ENCODE measurements around the gene HYI.
"Not testable (repeated sequence)": the region's sequence is repeated elsewhere in the genome, so short reads cannot be mapped to it uniquely, and the experiment has no call there.

The HYI gene

DNA sequence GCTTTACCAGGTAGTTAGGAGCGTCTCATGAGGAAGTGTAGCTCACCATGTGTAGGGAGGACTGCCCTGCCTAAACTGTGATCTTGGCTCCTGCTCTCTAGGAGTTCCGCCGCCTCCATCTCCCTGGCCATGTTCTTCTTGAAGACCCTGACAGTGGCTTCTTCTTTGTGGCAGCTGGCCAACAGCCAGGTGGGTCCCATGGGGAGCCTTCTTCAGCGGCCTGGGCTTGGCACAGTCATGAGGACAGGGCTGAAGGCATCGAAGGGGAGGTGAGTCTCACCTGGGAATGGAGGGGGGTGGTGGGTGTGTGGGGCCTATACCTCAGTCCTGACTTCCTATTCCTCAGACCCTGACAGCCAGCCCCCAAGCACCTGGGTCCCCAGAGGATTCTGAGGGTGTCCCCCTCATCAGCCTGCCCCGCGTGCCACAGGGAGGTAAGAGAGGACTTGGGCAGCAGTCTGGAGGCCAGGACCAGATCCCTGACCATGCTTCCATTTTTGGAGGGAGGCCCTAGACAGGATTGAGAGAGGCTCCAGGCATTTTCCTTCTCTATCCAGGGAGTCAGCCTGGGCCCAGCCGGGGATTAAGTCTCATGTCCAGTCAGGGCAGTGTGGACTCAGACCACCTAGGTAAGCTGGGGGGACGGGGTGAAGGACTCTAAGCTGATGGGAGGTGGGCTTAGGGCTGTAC lies 21.4 kb downstream of the HYI start:
- DNase-seq (ENCODE audit: low read depth in 2 of 2, low spot score in 1 of 2): no peak

DNA sequence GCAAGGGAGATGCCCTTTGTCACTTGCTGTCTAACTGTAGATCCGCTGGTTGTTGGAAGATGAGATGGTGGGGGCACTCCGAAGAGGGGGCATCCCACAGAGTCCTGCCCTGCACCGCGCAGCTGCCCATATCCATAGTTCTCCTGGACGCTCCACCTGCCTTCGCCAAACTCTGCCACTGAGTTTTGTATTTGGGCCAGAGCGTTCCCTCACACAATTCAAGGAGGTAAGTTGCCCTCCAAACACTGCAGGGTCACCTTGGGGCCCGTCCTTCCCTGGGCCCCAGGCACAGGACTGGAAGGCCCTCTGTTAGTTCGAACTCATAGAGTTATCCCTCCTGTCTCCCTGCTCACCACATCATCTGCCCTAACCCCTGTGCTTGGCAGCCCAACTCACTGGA lies 22.1 kb downstream of the HYI start:
- DNase-seq (ENCODE audit: low read depth in 2 of 2, low spot score in 1 of 2): no peak

DNA sequence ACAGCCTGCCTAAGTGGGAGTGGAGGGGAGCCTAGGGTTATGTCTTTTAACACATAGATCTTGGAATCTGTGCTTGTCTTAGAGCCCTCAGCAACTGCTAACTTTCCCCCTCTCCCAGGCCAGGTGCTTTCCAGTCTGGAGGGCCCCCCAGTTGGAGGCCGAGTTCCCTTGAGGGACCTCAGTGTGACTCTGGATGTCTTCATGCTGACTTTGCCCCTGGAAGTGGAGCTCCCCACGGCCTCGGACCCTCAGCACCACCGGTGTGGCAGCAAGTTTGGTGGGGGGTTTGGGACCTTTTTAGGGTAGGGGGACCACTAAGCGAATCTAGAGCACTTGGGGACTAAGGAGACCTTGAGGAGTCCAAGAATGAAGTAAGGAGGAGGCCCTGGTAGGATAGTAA lies 22.9 kb downstream of the HYI start:
- no peak for DNase-seq (ENCODE audit: low read depth in 2 of 2, low spot score in 1 of 2)

DNA sequence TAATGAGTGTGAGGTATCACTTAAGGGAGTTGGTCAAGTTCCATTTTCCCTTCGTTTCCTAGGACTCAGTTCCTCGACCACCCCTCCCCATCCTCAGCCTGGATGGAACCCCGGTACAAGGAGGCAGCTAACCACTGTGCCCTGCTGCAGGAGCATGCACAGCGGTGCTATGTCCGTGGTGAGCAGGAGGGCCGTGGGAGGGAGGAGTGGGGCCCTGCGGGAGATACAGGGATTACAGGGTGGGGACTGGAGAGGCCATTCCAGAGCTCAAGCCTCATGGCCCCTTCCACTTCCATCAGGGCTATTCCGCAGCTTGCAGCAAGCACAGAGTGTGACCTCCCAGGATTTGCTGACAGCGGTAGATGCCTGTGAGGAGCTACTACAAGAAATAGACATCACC lies 25.8 kb downstream of the HYI start:
- DNase-seq (ENCODE audit: low read depth in 2 of 2, low spot score in 1 of 2): no peak

DNA sequence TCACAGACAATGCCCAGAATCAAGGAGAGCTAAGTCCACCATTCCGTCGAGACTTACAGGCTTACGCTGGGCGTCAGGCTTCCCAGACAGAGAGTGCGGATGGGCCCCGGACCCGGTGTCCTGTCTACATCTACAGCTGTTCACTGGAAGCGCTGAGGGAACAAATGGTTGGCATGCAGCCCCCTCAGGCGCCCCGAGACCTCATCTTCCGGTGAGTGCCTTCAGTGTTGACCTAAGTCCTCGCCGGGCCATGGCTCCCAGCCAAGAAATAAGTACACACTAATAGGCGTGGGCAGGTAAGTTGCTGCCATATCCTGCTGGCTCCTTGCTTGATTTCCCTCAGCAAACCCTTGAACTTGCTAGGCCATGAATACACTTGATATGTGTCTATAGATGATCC lies 26.2 kb downstream of the HYI start:
- DNase-seq (ENCODE audit: low read depth in 2 of 2, low spot score in 1 of 2): no peak

DNA sequence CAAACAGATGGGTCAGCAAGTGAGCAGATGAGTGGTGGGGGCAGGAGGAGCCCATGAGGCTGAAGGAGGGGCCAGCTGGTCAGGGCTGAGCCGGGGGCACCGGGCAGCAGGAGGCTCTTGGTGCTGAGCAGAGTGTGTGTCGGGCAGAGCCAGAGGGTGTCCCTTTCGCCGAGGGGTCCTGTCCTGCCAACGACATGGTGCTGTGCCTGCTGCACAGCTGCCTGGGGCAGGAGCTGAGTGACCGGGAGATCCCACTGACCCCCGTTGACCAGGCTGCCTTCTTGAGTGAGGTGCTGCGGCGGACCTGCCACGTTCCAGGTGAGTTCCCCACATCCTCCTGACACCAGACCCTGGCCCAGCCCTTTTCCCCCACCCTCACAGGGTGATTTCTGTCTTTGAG lies 27.5 kb downstream of the HYI start:
- no peak for DNase-seq (ENCODE audit: low read depth in 2 of 2, low spot score in 1 of 2)

DNA sequence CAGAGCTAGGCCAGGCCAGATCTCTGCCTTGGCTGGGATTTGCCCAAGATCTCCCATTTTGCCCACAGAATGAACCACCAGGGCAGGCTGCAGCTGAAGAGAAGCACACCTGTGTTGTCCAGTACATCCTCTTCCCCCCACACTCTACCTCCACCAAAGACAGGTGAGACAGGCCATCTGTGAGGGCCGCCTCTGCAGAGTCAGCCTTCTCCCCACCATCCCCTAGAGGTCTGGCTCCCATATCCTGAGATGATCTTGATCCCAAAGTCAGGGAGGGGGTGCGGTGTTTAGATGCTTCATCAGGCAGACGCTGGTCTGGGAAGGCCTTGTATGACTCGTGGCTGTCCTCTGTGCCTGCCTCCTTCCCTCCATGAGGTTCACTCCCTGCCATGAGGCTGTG lies 28.7 kb downstream of the HYI start:
- no peak for DNase-seq (ENCODE audit: low read depth in 2 of 2, low spot score in 1 of 2)

DNA sequence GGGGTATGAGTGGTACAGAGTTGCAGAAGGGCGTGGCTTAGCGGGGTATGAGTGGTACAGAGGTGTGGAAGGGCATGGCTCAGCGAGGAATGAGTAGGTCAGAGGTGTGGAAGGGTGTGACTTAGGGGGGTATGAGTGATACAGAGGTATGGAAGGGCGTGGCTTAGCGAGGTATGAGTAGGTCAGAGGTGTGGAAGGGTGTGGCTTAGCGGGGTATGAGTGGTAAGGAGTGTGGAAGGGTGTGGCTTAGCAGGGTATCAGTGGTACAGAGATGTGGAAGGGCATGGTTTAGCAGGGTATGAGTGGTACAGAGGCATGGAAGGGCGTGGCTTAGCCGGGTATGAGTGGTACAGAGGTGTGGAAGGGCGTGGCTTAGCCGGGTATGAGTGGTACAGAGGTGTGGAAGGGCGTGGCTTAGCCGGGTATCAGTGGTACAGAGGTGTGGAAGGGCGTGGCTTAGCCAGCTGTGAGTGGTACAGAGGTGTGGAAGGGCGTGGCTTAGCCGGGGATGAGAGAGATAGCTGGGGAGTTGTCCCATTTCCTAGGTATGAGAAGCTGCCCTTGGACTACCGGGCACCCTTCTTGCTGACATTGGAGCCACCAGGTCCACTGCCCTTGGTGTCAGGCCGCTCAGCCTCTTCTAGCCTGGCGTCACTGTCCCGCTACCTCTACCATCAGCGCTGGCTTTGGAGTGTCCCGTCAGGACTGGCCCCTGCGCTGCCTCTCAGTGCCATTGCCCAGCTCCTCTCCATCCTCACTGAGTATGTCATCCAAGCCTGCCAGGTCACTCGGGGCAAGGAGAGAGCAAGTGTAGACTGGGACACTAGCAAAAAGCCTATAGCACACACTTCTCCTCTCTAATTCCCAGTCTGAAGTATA lies 29.8 kb downstream of the HYI start:
- no peak for DNase-seq (ENCODE audit: low read depth in 2 of 2, low spot score in 1 of 2)

DNA sequence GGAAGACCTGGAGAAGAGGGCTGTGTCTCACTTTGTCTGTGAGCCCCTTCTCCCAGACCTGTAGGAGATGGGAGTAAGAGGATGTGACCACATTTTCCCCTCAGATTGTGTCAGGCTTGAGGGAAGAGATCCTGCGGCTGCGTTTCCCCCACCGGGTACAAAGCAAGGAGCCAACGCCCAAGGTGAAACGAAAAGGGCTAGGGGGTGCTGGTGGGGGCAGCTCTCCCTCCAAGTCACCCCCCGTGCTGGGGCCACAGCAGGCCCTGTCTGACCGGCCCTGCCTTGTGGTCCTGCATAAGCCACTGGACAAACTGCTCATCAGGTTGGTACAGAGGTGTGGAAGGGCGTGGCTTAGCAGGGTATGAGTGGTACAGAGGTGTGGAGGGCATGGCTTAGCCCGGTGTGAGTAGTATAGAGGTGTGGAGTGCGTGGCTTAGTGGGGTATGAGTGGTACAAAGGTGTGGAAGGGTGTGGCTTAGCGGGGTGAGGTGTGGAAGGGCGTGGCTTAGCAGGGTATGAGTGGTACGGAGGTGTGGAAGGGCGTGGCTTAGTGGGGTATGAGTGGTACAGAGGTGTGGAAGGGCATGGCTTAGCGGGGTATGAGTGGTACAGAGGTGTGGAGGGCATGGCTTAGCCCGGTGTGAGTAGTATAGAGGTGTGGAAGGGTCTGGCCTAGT lies 30.6 kb downstream of the HYI start:
- no peak for DNase-seq (ENCODE audit: low read depth in 2 of 2, low spot score in 1 of 2)

DNA sequence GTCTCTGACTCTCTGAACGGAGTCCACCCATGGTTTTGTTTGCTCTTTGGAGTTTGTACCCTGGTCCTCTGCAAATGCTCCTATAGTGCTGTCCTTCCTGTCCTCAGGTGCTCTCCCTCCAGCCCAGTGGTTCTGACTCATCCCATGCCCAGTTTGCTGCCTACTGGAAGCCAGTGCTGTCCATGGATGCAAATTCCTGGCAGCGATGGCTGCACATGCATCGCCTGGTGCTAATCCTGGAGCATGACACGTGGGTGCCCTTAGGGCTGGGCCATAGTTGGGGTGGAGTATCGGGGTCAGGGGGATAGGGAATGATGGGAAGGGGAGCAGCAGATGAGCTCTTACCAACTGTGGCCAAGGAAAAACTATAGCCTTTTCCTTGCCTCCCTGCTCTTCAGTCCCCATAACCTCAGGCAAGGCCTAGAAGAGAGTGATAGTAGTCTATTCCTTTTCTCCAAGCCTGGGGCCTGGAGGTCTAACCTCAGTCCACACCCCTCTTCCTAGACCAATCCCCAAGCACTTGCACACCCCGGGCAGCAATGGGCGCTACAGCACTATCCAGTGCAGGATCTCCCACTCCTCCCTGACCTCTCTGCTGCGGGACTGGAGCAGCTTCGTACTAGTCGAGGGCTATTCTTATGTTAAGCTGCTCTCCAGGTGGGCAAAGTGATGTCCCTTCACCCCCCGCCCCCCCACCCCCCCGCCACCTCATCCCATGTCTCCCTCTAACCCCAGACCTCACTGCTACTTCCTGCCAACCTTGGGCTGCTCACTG lies 31.6 kb downstream of the HYI start:
- DNase-seq (ENCODE audit: low read depth in 2 of 2, low spot score in 1 of 2): no peak

DNA sequence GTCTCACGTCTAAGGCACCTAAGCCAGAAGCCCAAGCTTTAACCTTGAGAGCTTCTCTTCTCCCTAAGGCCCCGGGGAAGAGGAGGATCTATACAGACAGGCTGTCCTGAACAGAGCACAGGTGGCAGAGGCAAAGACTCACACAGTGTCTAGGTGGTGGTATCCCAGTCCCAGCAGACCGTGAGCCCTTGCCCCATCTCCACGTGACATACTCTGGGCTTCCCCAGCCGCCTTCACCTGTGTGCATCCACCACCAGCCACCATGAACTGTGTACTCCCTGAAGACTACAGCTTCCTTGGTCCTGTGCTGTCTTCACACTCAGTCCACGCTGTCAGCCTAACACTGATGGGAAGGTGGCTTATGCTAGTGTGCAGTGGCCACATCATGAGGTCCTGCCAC lies 32.3 kb downstream of the HYI start:
- DNase-seq (ENCODE audit: low read depth in 2 of 2, low spot score in 1 of 2): no peak

DNA sequence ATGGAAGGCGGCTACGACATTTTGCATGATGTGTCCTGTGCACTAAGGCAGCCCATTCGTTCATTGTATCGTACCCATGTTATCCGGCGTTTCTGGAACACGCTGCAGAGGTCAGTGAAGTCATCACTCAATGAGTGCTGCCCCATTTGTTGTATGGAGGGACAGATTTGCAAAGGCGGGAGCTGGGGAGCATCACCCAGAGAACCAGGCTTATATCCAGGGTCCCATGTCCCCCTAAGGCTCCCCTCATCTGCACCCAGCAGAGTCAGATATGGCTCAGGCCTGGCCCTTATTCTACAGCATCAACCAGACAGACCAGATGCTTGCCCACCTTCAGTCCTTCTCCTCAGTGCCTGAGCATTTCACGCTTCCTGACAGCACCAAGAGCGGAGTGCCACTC lies 32.9 kb downstream of the HYI start:
- DNase-seq (ENCODE audit: low read depth in 2 of 2, low spot score in 1 of 2): no peak

DNA sequence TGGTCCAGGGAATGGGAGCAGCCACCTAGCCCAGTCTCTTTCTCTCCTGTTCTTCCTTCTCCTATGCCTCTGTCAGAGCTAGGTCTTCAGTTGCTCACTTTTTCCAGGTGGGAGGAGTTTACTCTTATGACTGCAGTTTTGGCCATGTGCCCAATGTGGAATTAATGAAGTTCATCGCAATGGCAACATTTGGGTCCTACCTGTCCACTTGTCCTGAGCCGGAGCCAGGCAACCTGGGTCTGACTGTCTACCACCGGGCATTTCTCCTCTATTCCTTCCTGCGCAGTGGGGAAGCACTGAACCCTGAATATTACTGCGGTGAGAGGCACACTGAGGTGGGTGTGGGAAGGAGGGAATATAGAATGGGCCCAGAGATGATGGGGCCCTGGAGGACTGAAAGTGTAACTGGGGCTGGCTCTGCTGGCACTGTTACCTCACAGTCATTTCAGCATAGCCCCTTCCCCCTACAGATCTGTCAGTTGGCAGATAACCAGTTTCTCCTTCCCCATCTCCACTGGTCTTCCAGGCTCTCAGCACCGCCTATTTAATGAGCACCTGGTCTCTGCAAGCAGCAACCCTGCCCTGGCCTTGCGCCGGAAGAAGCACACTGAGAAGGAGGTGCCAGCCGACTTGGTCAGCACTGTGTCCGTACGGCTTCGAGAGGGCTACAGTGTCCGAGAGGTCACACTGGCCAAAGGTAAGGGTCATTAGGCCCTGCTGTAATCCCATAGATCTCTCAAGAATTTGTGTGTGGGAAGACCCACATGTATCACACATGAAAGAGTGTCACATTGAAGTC lies 33.9 kb downstream of the HYI start:
- DNase-seq (ENCODE audit: low read depth in 2 of 2, low spot score in 1 of 2): no peak

DNA sequence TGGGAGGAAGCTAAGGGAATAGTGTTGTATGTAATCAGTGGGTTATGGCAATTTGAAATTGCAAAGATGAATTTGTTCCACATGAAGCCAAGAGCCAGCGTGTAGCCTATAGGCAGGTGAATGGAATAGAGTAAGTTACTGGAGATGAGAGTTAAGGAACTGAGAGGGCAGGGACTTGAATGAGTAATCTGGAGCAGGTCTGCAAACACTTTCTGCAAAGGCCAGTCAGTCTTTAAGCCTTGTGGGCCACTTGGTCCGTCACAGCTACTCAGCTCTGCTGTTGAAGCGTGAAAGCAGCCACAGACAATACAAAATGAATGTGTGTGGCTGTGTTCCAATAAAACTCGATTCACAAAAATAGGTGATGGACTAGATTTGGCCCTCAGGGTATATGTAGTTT lies 34.9 kb downstream of the HYI start:
- no peak for DNase-seq (ENCODE audit: low read depth in 2 of 2, low spot score in 1 of 2)

DNA sequence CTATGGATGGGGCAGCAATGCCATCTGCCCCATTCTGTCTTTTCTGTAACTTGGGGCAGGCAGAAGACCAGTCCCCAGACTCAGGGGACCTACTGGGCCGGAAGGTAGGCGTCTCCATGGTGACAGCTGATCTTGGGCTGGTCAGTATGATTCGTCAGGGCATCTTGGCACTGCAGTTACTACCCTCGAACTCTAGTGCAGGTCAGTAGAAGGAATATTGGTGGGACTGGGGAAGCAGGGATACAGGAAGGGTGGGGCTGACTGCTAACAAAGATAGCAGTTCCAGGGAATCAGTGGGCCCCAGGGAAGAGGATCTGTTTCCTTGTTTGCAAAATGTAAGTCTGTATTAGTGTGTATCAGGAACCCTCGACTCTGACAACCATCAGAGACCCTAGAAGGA lies 37.8 kb downstream of the HYI start:
- DNase-seq (ENCODE audit: low read depth in 2 of 2, low spot score in 1 of 2): no peak

DNA sequence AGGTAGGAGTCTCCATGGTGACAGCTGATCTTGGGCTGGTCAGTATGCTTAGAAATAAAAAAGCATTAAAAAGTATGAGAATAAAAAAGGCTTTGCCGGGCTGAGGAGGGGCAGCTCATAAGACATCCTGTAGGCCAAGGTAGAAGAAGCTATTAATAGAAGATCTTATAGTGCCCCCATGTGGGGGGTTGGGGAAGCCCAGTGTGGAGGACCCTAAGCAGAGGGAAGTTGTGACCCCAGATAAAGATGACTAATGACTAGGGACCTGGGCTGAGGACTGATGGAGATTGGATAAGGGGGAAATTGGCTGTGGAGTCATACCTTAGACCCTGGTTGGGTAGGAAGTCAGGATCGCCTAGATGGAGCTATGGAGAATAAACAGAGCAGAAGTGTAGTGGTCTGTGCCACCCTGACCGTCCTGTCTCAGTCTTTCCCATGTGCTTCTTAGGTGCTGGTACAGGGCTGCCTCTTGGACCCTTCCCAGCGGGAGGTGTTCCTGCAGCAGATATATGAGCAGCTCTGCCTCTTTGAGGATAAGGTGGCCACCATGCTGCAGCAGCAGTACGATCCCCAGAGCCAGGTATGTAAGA lies 39.0 kb downstream of the HYI start:
- peak; percentile 22 to 34 for DNase-seq (ENCODE audit: low read depth in 2 of 2, low spot score in 1 of 2)

DNA sequence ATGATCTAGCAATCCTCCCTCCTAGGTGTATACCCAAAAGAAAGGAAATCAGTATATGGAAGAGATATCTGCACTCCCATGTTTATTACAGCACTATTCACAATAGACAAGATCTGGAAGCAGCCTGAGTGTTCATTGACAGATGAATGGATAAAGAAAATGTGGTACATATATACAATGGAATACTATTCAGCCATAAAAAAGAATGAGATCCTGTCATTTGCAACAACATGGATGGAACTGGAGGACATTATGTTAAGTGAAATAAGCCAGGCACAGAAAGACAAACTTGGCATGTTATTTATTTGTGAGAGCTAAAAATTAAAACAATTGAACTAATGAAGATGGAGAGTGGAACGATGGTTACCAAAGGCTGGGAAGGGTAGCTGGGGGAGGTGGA lies 40.3 kb downstream of the HYI start:
- DNase-seq (ENCODE audit: low read depth in 2 of 2, low spot score in 1 of 2): not testable (repeated sequence)

DNA sequence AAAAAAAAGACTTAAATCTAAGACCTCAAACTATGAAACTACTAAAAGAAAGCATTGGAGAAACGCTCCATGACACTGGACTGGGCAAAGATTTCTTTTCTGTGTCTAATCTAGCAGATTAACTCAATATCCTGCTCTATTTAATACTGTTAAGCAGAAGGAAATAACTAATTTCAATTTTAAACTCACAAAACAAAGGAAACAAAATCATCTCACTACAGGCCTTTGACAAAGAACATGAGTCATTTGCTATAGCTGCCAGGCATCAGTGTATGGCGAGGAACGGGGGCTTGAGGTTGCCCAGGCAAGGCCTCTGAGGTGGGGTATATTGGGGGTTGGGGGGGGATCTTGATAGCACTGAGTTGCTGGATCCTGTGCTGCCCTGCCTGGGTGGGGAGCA lies 43.2 kb downstream of the HYI start:
- DNase-seq (ENCODE audit: low read depth in 2 of 2, low spot score in 1 of 2): no peak

DNA sequence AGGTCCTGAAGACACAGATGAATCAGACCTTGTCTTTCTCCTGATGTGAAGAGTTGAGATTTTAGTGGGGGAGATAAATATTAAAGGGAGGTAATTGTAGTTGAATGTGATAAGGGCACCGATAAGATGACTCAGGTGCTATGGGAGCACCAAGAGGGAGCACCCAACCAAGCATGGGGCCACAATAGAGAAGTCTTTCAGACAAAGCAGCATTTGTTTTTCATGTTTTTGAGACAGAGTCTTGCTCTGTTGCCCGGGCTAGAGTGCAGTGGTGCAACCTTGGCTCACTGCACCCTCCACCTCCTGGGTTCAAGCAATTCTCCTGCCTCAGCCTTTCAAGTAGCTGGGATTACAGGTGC lies 47.9 kb downstream of the HYI start:
- DNase-seq (ENCODE audit: low read depth in 2 of 2, low spot score in 1 of 2): no peak

DNA sequence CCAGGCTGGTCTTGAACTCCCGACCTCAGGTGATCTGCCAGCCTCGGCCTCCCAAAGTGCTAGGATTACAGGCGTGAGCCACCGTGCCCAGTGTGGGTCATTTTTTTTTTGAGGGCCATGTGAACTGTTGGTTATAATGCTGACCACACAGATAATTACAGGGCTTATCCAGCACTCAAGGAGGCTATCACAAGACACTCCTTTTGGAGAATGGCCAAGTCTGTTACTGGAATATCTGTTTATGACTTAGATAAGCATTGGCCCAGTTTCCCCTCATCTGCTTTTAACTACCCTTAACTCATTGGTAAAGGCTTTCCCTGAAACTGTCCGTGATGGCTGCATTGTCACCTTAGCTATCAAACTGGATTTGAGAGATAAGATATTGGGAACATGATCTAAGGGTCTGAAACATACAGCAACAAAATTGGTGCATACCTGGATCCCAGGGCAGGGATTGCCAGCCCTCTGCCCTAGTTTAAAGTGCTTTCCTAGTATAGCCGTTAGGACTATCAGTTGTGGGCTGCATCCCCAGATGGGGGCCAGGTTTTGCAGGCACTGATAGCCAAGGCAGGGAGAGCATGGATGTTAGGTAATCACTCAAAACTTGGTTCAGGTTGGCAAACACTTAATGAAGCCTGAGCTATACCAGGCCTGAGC lies 48.4 kb downstream of the HYI start:
- no peak for DNase-seq (ENCODE audit: low read depth in 2 of 2, low spot score in 1 of 2)

Measured in stimulated activated CD8-positive, alpha-beta memory T cell treated with anti-CD3 and anti-CD28 coated beads, Interleukin-4, amount 100 ng/mL, for 4 hours (primary cell).